IMR-90 (cell line): ENCODE results near the gene TRPV4. TPM values are rescaled to one million over a fixed set of nuclear protein-coding genes. Genes with fewer than 3 reads are reported as not detected.

ENCODE experiments used
- ATAC-seq: fragments of 200-7000 bp; cut with Tn5 transposase; 2 replicates; pipeline ENCODE4 v1.9.1; 2020; ENCODE audit warnings: low read depth, mild to moderate bottlenecking, moderate library complexity
- BruUV-seq: library from RNA; stranded (reverse); fragments of 400-500 nt; replicated peaks from 2 replicates; lab custom pipeline; 2021; lab: Mats Ljungman, UMichigan
- CTCF ChIA-PET: fragments of 300-600 bp; formaldehyde crosslinking; extraction: SDS; loops from one replicate; lab custom pipeline; 2021; ENCODE audit warnings: antibody characterized with exemption; lab: Yijun Ruan, JAX
- POLR2A ChIA-PET: fragments of 300-600 bp; sonication (Branson Sonifier 250); formaldehyde crosslinking; loops from one replicate; lab custom pipeline; 2022; ENCODE audit warnings: antibody characterized with exemption; ENCODE audit not compliant: unreplicated experiment; lab: Charles Lee
- DNase-seq: peaks from one replicate; pipeline ENCODE4 v3.0.0; 2013
- H2AFZ ChIP-seq: replicated peaks from 2 replicates; pipeline ENCODE3; 2013; ENCODE audit warnings: low read length, mild to moderate bottlenecking; ENCODE audit not compliant: poor library complexity
- H2AK5ac ChIP-seq: 2 replicates; pipeline ENCODE4 v1.6.1; 2013; ENCODE audit warnings: low read depth, low read length, inconsistent platforms
- H2AK9ac ChIP-seq: replicated peaks from 2 replicates; pipeline ENCODE3; 2013; ENCODE audit warnings: mild to moderate bottlenecking, low read depth, low read length, moderate library complexity; ENCODE audit not compliant: poor library complexity
- H2BK120ac ChIP-seq: 2 replicates; pipeline ENCODE4 v1.6.1; 2013; ENCODE audit warnings: low read depth, low read length, inconsistent platforms
- H2BK15ac ChIP-seq: 3 replicates; pipeline ENCODE4 v1.6.1; 2013; ENCODE audit warnings: low read depth, low read length, inconsistent platforms
- H2BK20ac ChIP-seq: 2 replicates; pipeline ENCODE4 v1.6.1; 2013; ENCODE audit warnings: low read depth, mild to moderate bottlenecking, inconsistent platforms, low read length, moderate library complexity
- H2BK5ac ChIP-seq: 2 replicates; pipeline ENCODE4 v1.6.1; 2013; ENCODE audit warnings: mild to moderate bottlenecking, low read depth, low read length, inconsistent platforms; ENCODE audit not compliant: poor library complexity, severe bottlenecking
- H3K14ac ChIP-seq: replicated peaks from 2 replicates; pipeline ENCODE4 v1.6.1; 2013; ENCODE audit warnings: low read depth, low read length, inconsistent platforms
- H3K18ac ChIP-seq: 2 replicates; pipeline ENCODE4 v1.6.1; 2013; ENCODE audit warnings: low read depth, low read length, control low read depth
- H3K23ac ChIP-seq: 2 replicates; pipeline ENCODE4 v1.6.1; 2013; ENCODE audit warnings: low read depth, low read length, inconsistent platforms
- H3K27ac ChIP-seq: 2 replicates; pipeline ENCODE4 v1.5.1; 2013; ENCODE audit warnings: mild to moderate bottlenecking, control low read depth, low read length; ENCODE audit not compliant: insufficient read depth
- H3K27me3 ChIP-seq: 2 replicates; pipeline ENCODE4 v1.6.1; 2013; ENCODE audit warnings: low read length; ENCODE audit not compliant: control insufficient read depth, insufficient read depth
- H3K36me3 ChIP-seq: 2 replicates; pipeline ENCODE4 v1.6.1; 2013; ENCODE audit warnings: low read length, mixed read lengths; ENCODE audit not compliant: control insufficient read depth, insufficient read depth
- H3K4ac ChIP-seq: 2 replicates; pipeline ENCODE4 v1.6.1; 2013; ENCODE audit warnings: low read depth, low read length, inconsistent platforms
- H3K4me1 ChIP-seq: 2 replicates; pipeline ENCODE4 v1.6.1; 2013; ENCODE audit warnings: low read length, mixed read lengths; ENCODE audit not compliant: control insufficient read depth, insufficient read depth
- H3K4me2 ChIP-seq: 2 replicates; pipeline ENCODE4 v1.6.1; 2013; ENCODE audit warnings: low read depth, mild to moderate bottlenecking, control low read depth, low read length, moderate library complexity
- H3K4me3 ChIP-seq: 2 replicates; pipeline ENCODE4 v1.5.1; 2013; ENCODE audit warnings: low read depth, mild to moderate bottlenecking, control low read depth, low read length, moderate library complexity; ENCODE audit not compliant: insufficient read depth
- H3K56ac ChIP-seq: 2 replicates; pipeline ENCODE4 v1.6.1; 2013; ENCODE audit warnings: low read length, inconsistent platforms; ENCODE audit not compliant: insufficient read depth; ENCODE audit errors: extremely low read depth
- H3K79me1 ChIP-seq, 2 experiments: 2 replicates each; pipeline ENCODE4 v1.6.1; 2013; ENCODE audit warnings: low read length in 2 of 2, inconsistent platforms in 1 of 2, low read depth in 1 of 2
- H3K9ac ChIP-seq: 2 replicates; pipeline ENCODE4 v1.6.1; 2013; ENCODE audit warnings: low read depth, low read length, control low read depth
- H3K9me1 ChIP-seq: 2 replicates; pipeline ENCODE4 v1.6.1; 2013; ENCODE audit warnings: low read length, inconsistent platforms; ENCODE audit not compliant: insufficient read depth
- H3K9me3 ChIP-seq: 2 replicates; pipeline ENCODE4 v1.6.1; 2013; ENCODE audit warnings: low read length; ENCODE audit not compliant: control insufficient read depth, insufficient read depth
- H4K20me1 ChIP-seq: 2 replicates; pipeline ENCODE4 v1.6.1; 2013; ENCODE audit warnings: low read length, inconsistent platforms; ENCODE audit not compliant: insufficient read depth
- H4K5ac ChIP-seq: 2 replicates; pipeline ENCODE4 v1.6.1; 2013; ENCODE audit warnings: mild to moderate bottlenecking, low read depth, low read length, control low read depth
- H4K8ac ChIP-seq, 2 experiments: 2 replicates each; pipeline ENCODE4 v1.6.1; 2013; ENCODE audit warnings: low read depth in 2 of 2, low read length in 2 of 2, control low read depth in 1 of 2, inconsistent platforms in 1 of 2
- H4K91ac ChIP-seq: 2 replicates; pipeline ENCODE4 v1.6.1; 2013; ENCODE audit warnings: low read depth, low read length, inconsistent platforms; ENCODE audit not compliant: insufficient read depth
- CHD1 ChIP-seq: IDR thresholded peaks from 2 replicates; pipeline ENCODE4 v1.6.1; 2012; ENCODE audit warnings: low read depth, low read length, improper control_type of control experiment
- MXI1 ChIP-seq: IDR thresholded peaks from 2 replicates; pipeline ENCODE4 v1.6.1; 2012; ENCODE audit warnings: low read depth, mild to moderate bottlenecking, low read length, moderate library complexity, borderline replicate concordance
- POLR2A ChIP-seq: IDR thresholded peaks from 2 replicates; pipeline ENCODE4 v1.6.1; 2012; ENCODE audit warnings: mild to moderate bottlenecking, low read depth, low read length
- RAD21 ChIP-seq: IDR thresholded peaks from 2 replicates; pipeline ENCODE4 v1.6.1; 2012; ENCODE audit warnings: low read length, improper control_type of control experiment
- RCOR1 ChIP-seq: IDR thresholded peaks from 2 replicates; pipeline ENCODE4 v1.6.1; 2012; ENCODE audit warnings: mild to moderate bottlenecking, low read length, improper control_type of control experiment; ENCODE audit not compliant: insufficient replicate concordance
- SMC3 ChIP-seq: fragments of 150-350 bp; IDR thresholded peaks from 2 replicates; pipeline ENCODE4 v1.6.1; 2016; ENCODE audit warnings: low read depth, mild to moderate bottlenecking, antibody characterized with exemption, low read length, moderate library complexity
- WGBS, 2 experiments: methylation state at CpG; one replicate each; pipeline versions ENCODE4 v1.1.5 to v1.1.7; 2013; ENCODE audit warnings: missing lambda C conversion rate in 2 of 2; ENCODE audit not compliant: insufficient read length in 1 of 2; ENCODE audit errors: extremely low coverage in 2 of 2; 5-methylcytosine and 5-hydroxymethylcytosine counted together
- dilution Hi-C: fragments of 300-500 bp; cut with HindIII; formaldehyde crosslinking; loops from one replicate; pipeline ENCODE4 v1.14.3; 2018; ENCODE audit warnings: low sequenced_read_pairs; ENCODE audit not compliant: unreplicated experiment
- in situ Hi-C: fragments of 300-500 bp; cut with MboI; formaldehyde crosslinking; loops from 3 replicates; pipeline ENCODE4 v1.14.3; 2019; ENCODE audit warnings: low sequenced_read_pairs, inconsistent platforms, mixed read lengths
- intact Hi-C: fragments of 100-400 bp; cut with micrococcal nuclease; formaldehyde crosslinking; loops from 2 replicates; pipeline ENCODE4 v1.10.0; 2022
- polyA plus RNA-seq, 3 experiments: library from polyadenylated mRNA; depleted of rRNA; stranded (reverse); fragments of >200 nt; gene quantifications; 2 replicates each; pipeline ENCODE4 v1.2.3, GENCODE V29; 2012; ENCODE audit warnings: low replicate concordance in 1 of 3
- total RNA-seq: library from RNA; depleted of rRNA; stranded (reverse); fragments of >200 nt; gene quantifications from 2 replicates; pipeline ENCODE4 v1.2.3, GENCODE V29; 2012
- TF ChIP-seq, protein P1 (sequence below): fragments of 150-350 bp; IDR thresholded peaks from 2 replicates; pipeline ENCODE4 v1.6.1; 2017; ENCODE audit warnings: mild to moderate bottlenecking, antibody characterized with exemption, low read length, low read depth
- TF ChIP-seq, protein P2 (sequence below): conservative IDR thresholded peaks from 2 replicates; pipeline ENCODE4 v1.5.1; 2012; ENCODE audit warnings: mild to moderate bottlenecking, low read depth, low read length, improper control_type of control experiment

Gene TRPV4
- total and polyA plus RNA-seq, 2 of the 4 experiments (the other 2 are of a cell fraction), result 1.1 to 6.1 TPM

DNA sequence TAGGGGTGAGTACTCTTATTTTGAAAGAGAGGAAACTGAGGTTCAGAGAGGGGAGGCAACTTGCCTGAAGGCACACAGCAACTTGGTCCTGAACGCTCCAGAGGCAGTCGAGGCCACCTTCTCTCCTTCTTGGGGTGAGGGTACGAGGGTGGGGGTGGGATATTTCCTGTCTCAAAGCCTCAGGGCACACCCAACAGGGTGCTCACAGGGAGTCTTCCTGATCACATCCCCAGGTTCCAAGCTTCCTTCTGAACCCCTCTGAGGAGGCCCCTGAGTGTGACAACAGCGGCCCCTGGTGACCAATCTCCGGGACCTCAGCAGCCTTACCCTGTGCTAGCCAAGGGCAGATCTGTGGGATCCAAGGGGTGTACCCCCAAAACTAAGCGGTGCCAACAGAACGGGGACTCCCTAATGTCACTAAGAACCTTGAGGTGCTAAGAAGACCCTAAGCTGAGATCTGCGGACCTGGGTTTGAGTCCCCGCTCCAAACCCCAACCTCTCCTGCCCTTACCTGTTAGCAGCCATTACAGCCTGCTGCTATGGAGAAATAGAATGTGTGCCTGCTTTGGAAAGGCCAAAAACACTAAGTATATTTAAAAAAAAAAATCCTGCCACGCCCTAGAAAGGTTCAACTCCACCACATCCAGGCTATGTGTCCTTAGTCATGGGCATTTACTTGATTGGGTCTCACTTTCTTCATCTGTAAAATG lies 57.9 kb downstream of the TRPV4 start:
- no peak overlapping the region for H3K4ac ChIP-seq
- ChIA-PET CTCF (interaction anchor here (0.5 to 4.1 kb wide), 10 partner anchors 8 to 347 kb away, joined by 3 to 36 read pairs (median 4); no protein-coding TSS in a partner anchor), POLR2A (no interaction called here)
- no peak overlapping the region for H3K4me2 ChIP-seq
- 0% methylated on average over 1 of the region's 10 CpGs; no CpG with 5 or more reads in 1 of the 2 experiments for WGBS, 2 experiments
- intact Hi-C loops (loop anchor here (1.0 kb wide), 3 partner anchors 178 to 347 kb away; no protein-coding TSS in a partner anchor), dilution Hi-C loops (no loop called here), in situ Hi-C loops (loop anchor here (10.0 kb wide), 1 partner anchor 351 kb away; no protein-coding TSS in a partner anchor)
- H3K27ac ChIP-seq, result no peak overlapping the region
- H2BK15ac ChIP-seq, result no peak overlapping the region
- BruUV-seq, result no TSS peak
- H4K91ac ChIP-seq, result no peak overlapping the region
- H2AK9ac ChIP-seq, result no peak overlapping the region
- no peaks in the 10 kb centered on the region for H4K20me1 ChIP-seq
- H4K8ac ChIP-seq, result no peak overlapping the region
- H2BK120ac ChIP-seq, result no peak overlapping the region
- no peak overlapping the region for H2BK20ac ChIP-seq
- no peak overlapping the region for H3K9ac ChIP-seq
- no peak overlapping the region for H4K5ac ChIP-seq
- TF ChIP-seq, protein P1, sequence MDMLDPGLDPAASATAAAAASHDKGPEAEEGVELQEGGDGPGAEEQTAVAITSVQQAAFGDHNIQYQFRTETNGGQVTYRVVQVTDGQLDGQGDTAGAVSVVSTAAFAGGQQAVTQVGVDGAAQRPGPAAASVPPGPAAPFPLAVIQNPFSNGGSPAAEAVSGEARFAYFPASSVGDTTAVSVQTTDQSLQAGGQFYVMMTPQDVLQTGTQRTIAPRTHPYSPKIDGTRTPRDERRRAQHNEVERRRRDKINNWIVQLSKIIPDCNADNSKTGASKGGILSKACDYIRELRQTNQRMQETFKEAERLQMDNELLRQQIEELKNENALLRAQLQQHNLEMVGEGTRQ, result no peak
- 0 out of 2 replicates have a peak, but pooled peaks have one; percentile 31 for TF ChIP-seq POLR2A
- TF ChIP-seq, protein P2, sequence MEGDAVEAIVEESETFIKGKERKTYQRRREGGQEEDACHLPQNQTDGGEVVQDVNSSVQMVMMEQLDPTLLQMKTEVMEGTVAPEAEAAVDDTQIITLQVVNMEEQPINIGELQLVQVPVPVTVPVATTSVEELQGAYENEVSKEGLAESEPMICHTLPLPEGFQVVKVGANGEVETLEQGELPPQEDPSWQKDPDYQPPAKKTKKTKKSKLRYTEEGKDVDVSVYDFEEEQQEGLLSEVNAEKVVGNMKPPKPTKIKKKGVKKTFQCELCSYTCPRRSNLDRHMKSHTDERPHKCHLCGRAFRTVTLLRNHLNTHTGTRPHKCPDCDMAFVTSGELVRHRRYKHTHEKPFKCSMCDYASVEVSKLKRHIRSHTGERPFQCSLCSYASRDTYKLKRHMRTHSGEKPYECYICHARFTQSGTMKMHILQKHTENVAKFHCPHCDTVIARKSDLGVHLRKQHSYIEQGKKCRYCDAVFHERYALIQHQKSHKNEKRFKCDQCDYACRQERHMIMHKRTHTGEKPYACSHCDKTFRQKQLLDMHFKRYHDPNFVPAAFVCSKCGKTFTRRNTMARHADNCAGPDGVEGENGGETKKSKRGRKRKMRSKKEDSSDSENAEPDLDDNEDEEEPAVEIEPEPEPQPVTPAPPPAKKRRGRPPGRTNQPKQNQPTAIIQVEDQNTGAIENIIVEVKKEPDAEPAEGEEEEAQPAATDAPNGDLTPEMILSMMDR, result peak; percentile 90
- peak; percentile 96 for TF ChIP-seq RAD21
- peak; percentile 85 for TF ChIP-seq SMC3
- no peak for TF ChIP-seq MXI1
- no peak for TF ChIP-seq CHD1
- no peak for TF ChIP-seq RCOR1
- H3K18ac ChIP-seq, result no peak overlapping the region
- peaks cover 6% of the 10 kb centered on the region for H3K9me3 ChIP-seq
- H3K23ac ChIP-seq, result no peak overlapping the region
- H3K56ac ChIP-seq, result no peak overlapping the region
- no peak overlapping the region for H3K4me3 ChIP-seq
- no peaks in the 10 kb centered on the region for H3K79me1 ChIP-seq
- ATAC-seq, result peak; percentile 95
- no peak overlapping the region for H3K14ac ChIP-seq
- peak overlapping the region; percentile 60 for H2AFZ ChIP-seq
- DNase-seq, result peak; percentile 58
- no peak overlapping the region for H2AK5ac ChIP-seq
- no peak overlapping the region for H2BK5ac ChIP-seq
- no peaks in the 10 kb centered on the region for H3K4me1 ChIP-seq
- H3K27me3 ChIP-seq, result peaks cover 3% of the 10 kb centered on the region; the same call in 1 of the 2 replicates
- no peaks in the 10 kb centered on the region for H3K36me3 ChIP-seq
- H3K9me1 ChIP-seq, result no peaks in the 10 kb centered on the region
